Neural crest cell (in vitro differentiated cells): ENCODE results near the gene ZNF57. TPM values are rescaled to one million over a fixed set of nuclear protein-coding genes. Genes with fewer than 3 reads are reported as not detected.
"Not testable (repeated sequence)": the region's sequence is repeated elsewhere in the genome, so short reads cannot be mapped to it uniquely, and the experiment has no call there.

Source experiments
- DNase-seq: peaks from one replicate; pipeline ENCODE4 v3.0.0; 2021; ENCODE audit warnings: low read depth, mixed read lengths, low spot score
- H3K27ac Mint-ChIP-seq: one replicate; pipeline ENCODE4 v1.8.0; 2021; ENCODE audit warnings: mild to moderate bottlenecking, mixed read lengths; ENCODE audit not compliant: unreplicated experiment
- H3K27me3 Mint-ChIP-seq: 2 replicates; pipeline ENCODE4 v1.8.0; 2021; ENCODE audit warnings: low read depth, mild to moderate bottlenecking, mixed read lengths
- H3K36me3 Mint-ChIP-seq: 2 replicates; pipeline ENCODE4 v1.8.0; 2021; ENCODE audit warnings: low read depth, mild to moderate bottlenecking, mixed read lengths
- H3K4me1 Mint-ChIP-seq: 2 replicates; pipeline ENCODE4 v1.8.0; 2021; ENCODE audit warnings: mixed read lengths
- H3K4me3 Mint-ChIP-seq: one replicate; pipeline ENCODE4 v1.8.0; 2021; ENCODE audit warnings: mild to moderate bottlenecking, mixed read lengths
- H3K9me3 Mint-ChIP-seq: 2 replicates; pipeline ENCODE4 v1.8.0; 2021; ENCODE audit warnings: mixed read lengths
- CTCF ChIP-seq: fragments of 200-600 bp; sonication (generic); conservative IDR thresholded peaks from 2 replicates; pipeline ENCODE4 v1.5.0; 2021; ENCODE audit warnings: antibody characterized with exemption, mild to moderate bottlenecking
- total RNA-seq: library from RNA; stranded (reverse); gene quantifications from 2 replicates; pipeline ENCODE4 v1.2.1, GENCODE V29; 2021

ZNF57 gene
- total RNA-seq, 1 donor from 2014 or later: 4.2 TPM

GRCh38 chr19:2869618-2870017 lies 31.1 kb upstream of the ZNF57 start:
- peaks cover 24% of the 10 kb centered on the region for H3K9me3 Mint-ChIP-seq
- no peak for DNase-seq
- H3K27ac Mint-ChIP-seq: no peak overlapping the region
- H3K36me3 Mint-ChIP-seq: peaks cover 9% of the 10 kb centered on the region
- H3K4me1 Mint-ChIP-seq: peaks cover 4% of the 10 kb centered on the region
- H3K4me3 Mint-ChIP-seq: no peak overlapping the region
- no peak for TF ChIP-seq CTCF
- H3K27me3 Mint-ChIP-seq: peaks cover 4% of the 10 kb centered on the region

GRCh38 chr19:2872175-2872574 lies 28.6 kb upstream of the ZNF57 start:
- H3K4me1 Mint-ChIP-seq, H3K27me3 Mint-ChIP-seq, H3K4me3 Mint-ChIP-seq, DNase-seq, H3K27ac Mint-ChIP-seq, H3K36me3 Mint-ChIP-seq: not testable (repeated sequence)
- H3K9me3 Mint-ChIP-seq: peaks cover 17% of the 10 kb centered on the region
- peak; percentile 34 for TF ChIP-seq CTCF

GRCh38 chr19:2877398-2878331 lies 23.1 kb upstream of the ZNF57 start:
- no peak overlapping the region for H3K4me3 Mint-ChIP-seq
- H3K36me3 Mint-ChIP-seq: peaks cover 2% of the 10 kb centered on the region
- peaks cover 6% of the 10 kb centered on the region for H3K9me3 Mint-ChIP-seq

GRCh38 chr19:2883686-2884439 lies 16.9 kb upstream of the ZNF57 start:
- H3K4me1 Mint-ChIP-seq: peaks cover 8% of the 10 kb centered on the region
- no peak overlapping the region for H3K4me3 Mint-ChIP-seq
- peaks cover 4% of the 10 kb centered on the region for H3K27me3 Mint-ChIP-seq

More at GRCh38 chr19:2877398-2878331, 23.1 kb upstream of the ZNF57 start:
- Mint-ChIP-seq H3K4me1 (no peaks in the 10 kb centered on the region), H3K27me3 (no peaks in the 10 kb centered on the region), H3K27ac (no peak overlapping the region)
- no peak for DNase-seq
- TF ChIP-seq CTCF: no peak

More at GRCh38 chr19:2883686-2884439, 16.9 kb upstream of the ZNF57 start:
- no peaks in the 10 kb centered on the region for H3K9me3 Mint-ChIP-seq
- no peak overlapping the region for H3K27ac Mint-ChIP-seq
- DNase-seq: no peak
- TF ChIP-seq CTCF: no peak
- H3K36me3 Mint-ChIP-seq: peaks cover 1% of the 10 kb centered on the region
